ENCODE results near the gene TUBA4B. TPM values are rescaled to one million over a fixed set of nuclear protein-coding genes. Genes with fewer than 3 reads are reported as not detected.

Gene TUBA4B
- total RNA-seq, 1 donor from 2014 or later, result not detected

DNA sequence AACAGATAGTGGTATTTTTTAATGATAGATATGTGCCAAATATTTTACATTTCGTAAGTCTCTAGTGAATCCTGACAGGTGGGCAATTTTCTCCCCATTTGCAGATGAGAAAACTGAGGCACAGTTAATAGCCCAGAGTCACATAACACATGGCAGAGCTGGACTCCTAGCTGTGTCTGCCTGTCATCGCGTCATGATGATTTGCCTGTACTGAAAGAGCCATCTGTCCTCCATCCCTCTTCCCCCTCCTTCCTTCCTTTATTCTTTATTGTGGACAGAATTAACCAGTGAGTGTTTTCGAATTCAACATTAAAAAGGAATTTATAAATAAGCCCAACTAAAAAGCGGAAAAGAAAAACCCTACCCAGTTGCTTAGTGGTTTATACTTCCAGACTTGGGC is 29.3 kb downstream of the TUBA4B start:
- peaks cover 8% of the 10 kb centered on the region for H3K36me3 Mint-ChIP-seq (ENCODE audit: unreplicated experiment)
- H3K4me1 Mint-ChIP-seq (ENCODE audit: unreplicated experiment), result peaks cover 40% of the 10 kb centered on the region
- H3K27me3 Mint-ChIP-seq (ENCODE audit: unreplicated experiment), result no peaks in the 10 kb centered on the region
- no peak overlapping the region for H3K4me3 Mint-ChIP-seq (ENCODE audit: unreplicated experiment)
- H3K9me3 Mint-ChIP-seq (ENCODE audit: unreplicated experiment), result no peaks in the 10 kb centered on the region
- no peak overlapping the region for H3K27ac Mint-ChIP-seq (ENCODE audit: unreplicated experiment)
- no peak for DNase-seq (ENCODE audit: extremely low spot score, unreplicated experiment)
- TF ChIP-seq, protein P1, sequence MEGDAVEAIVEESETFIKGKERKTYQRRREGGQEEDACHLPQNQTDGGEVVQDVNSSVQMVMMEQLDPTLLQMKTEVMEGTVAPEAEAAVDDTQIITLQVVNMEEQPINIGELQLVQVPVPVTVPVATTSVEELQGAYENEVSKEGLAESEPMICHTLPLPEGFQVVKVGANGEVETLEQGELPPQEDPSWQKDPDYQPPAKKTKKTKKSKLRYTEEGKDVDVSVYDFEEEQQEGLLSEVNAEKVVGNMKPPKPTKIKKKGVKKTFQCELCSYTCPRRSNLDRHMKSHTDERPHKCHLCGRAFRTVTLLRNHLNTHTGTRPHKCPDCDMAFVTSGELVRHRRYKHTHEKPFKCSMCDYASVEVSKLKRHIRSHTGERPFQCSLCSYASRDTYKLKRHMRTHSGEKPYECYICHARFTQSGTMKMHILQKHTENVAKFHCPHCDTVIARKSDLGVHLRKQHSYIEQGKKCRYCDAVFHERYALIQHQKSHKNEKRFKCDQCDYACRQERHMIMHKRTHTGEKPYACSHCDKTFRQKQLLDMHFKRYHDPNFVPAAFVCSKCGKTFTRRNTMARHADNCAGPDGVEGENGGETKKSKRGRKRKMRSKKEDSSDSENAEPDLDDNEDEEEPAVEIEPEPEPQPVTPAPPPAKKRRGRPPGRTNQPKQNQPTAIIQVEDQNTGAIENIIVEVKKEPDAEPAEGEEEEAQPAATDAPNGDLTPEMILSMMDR (IDR thresholded peaks at IDR 0.05), result no peak

DNA sequence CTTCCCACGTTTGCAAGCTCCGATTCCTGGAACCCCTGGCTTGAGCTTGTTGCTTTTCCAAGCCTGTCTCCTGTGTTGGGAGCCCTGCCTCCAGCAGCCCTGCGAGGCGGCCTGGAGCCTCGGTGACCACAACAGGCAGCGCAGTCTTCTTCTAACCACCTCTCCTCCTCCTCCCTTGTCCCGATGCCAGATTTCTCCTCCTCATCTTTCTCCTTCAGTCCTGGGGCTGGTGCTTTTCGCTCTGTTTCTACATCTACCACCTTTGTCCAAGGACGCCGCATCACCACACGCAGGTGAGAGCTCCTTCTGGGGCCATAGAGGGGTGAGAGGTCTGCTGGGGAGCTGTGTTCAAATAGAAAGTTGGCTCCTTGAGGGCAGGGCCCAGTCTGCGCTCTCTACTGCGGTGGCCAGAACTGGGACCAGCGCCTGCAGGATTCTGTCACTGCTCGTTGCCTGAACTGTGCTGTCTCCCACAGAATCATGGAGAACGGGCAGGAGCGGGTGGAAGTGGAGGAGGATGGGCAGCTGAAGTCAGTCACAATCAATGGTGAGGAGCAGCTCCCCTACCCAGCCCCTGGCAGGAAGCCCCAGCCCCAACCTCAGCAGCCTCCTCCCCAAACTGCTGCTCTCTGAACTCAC is 30.0 kb downstream of the TUBA4B start:
- no peak overlapping the region for H3K27ac Mint-ChIP-seq (ENCODE audit: unreplicated experiment)
- no peak overlapping the region for H3K4me3 Mint-ChIP-seq (ENCODE audit: unreplicated experiment)
- H3K36me3 Mint-ChIP-seq (ENCODE audit: unreplicated experiment), result peaks cover 8% of the 10 kb centered on the region
- H3K27me3 Mint-ChIP-seq (ENCODE audit: unreplicated experiment), result no peaks in the 10 kb centered on the region
- TF ChIP-seq, protein P1 (IDR thresholded peaks at IDR 0.05), result no peak
- H3K9me3 Mint-ChIP-seq (ENCODE audit: unreplicated experiment), result no peaks in the 10 kb centered on the region
- H3K4me1 Mint-ChIP-seq (ENCODE audit: unreplicated experiment), result peaks cover 35% of the 10 kb centered on the region
- DNase-seq (ENCODE audit: extremely low spot score, unreplicated experiment), result no peak

DNA sequence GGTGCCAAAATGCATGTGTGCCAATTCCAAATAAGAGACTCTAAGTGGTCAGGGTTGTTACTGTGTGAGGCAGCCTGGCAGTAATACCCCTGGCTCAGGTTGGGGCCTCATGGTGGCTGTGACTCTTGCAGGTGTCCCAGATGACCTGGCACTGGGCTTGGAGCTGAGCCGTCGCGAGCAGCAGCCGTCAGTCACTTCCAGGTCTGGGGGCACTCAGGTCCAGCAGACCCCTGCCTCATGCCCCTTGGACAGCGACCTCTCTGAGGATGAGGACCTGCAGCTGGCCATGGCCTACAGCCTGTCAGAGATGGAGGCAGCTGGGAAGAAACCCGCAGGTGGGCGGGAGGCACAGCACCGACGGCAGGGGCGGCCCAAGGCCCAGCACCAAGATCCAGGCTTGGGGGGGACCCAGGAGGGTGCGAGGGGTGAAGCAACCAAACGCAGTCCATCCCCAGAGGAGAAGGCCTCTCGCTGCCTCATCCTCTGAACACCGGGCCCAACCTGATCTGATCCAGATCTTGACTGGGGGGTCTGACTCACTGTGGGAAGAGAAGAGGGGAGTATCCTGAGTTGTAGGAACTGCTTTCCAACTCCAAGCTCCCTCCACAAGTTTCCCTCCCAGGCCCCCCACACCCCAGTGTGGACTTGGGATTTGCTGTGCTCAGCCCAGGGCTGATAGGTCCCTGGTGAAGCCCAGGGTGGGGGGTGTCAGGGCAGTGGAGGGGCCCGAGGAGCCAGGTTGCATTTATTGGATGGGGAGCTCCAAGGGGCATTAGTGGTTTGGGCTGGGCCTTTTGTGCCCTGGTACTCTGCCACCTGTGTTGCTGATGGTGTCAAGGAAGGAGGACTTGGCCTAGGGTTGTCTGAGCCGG is 31.7 kb downstream of the TUBA4B start:
- peak overlapping the region; percentile 65 for H3K27ac Mint-ChIP-seq (ENCODE audit: unreplicated experiment)
- no peaks in the 10 kb centered on the region for H3K9me3 Mint-ChIP-seq (ENCODE audit: unreplicated experiment)
- peaks cover 8% of the 10 kb centered on the region for H3K36me3 Mint-ChIP-seq (ENCODE audit: unreplicated experiment)
- no peak overlapping the region for H3K4me3 Mint-ChIP-seq (ENCODE audit: unreplicated experiment)
- peaks cover 30% of the 10 kb centered on the region for H3K4me1 Mint-ChIP-seq (ENCODE audit: unreplicated experiment)
- TF ChIP-seq, protein P1 (IDR thresholded peaks at IDR 0.05), result no peak
- H3K27me3 Mint-ChIP-seq (ENCODE audit: unreplicated experiment), result no peaks in the 10 kb centered on the region
- no peak for DNase-seq (ENCODE audit: extremely low spot score, unreplicated experiment)

DNA sequence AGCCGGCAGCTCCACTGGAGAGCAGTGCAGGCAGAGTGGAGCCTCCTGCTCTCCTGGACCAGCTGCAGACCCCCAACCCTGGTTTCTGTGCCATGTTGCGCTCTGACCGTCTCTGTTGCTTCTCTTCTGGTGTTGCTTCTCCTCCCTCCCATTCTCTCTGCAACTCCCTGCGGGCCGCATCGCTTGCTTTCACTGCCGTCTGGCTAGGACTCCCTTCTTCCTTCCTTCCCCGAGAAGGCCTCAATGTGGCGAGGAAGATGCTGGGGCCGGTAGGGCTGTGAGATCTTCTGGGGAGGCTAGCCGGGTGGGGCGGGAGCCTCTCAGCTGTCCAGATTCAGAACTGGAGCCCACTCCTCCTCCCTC is 32.3 kb downstream of the TUBA4B start:
- peak overlapping the region; percentile 65 for H3K27ac Mint-ChIP-seq (ENCODE audit: unreplicated experiment)
- H3K36me3 Mint-ChIP-seq (ENCODE audit: unreplicated experiment), result peaks cover 8% of the 10 kb centered on the region
- DNase-seq (ENCODE audit: extremely low spot score, unreplicated experiment), result no peak
- H3K4me3 Mint-ChIP-seq (ENCODE audit: unreplicated experiment), result no peak overlapping the region
- H3K4me1 Mint-ChIP-seq (ENCODE audit: unreplicated experiment), result peaks cover 30% of the 10 kb centered on the region
- no peaks in the 10 kb centered on the region for H3K9me3 Mint-ChIP-seq (ENCODE audit: unreplicated experiment)
- H3K27me3 Mint-ChIP-seq (ENCODE audit: unreplicated experiment), result no peaks in the 10 kb centered on the region
- TF ChIP-seq, protein P1 (IDR thresholded peaks at IDR 0.05), result no peak

DNA sequence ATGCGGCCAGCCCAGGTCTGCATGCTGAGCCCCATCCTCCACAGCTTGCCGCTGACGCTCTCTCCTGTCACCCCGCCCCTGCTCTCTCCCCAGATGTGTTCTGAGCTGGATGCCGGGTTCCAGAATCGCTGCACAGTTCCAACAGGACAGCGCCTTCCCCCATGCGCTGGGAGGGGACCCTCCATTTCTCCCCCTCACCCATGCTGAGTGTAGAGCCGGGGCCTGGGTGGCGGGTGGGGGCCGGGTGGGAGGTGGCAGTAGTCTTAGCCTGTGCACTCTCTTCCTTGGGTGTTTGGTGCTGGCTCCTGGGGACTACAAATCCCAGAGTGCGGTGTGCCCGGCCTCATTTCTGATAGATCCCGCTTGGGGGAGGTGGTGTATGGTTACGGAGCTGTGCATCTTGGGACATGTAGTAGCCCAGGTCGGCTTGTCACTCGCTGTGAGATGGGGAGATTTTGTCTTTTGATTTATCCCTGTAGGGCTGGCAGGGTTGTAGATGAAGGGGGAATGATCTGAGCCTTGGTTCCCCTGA is 32.9 kb downstream of the TUBA4B start:
- Mint-ChIP-seq H3K9me3 (ENCODE audit: unreplicated experiment) (no peaks in the 10 kb centered on the region), H3K4me3 (ENCODE audit: unreplicated experiment) (no peak overlapping the region), H3K4me1 (ENCODE audit: unreplicated experiment) (peaks cover 29% of the 10 kb centered on the region), H3K36me3 (ENCODE audit: unreplicated experiment) (peaks cover 8% of the 10 kb centered on the region), H3K27me3 (ENCODE audit: unreplicated experiment) (no peaks in the 10 kb centered on the region), H3K27ac (ENCODE audit: unreplicated experiment) (peak overlapping the region; percentile 86)
- no peak for DNase-seq (ENCODE audit: extremely low spot score, unreplicated experiment)
- TF ChIP-seq, protein P1 (IDR thresholded peaks at IDR 0.05), result no peak
